Ovary (tissue), 9 donors: ENCODE measurements around the gene MPHOSPH6. TPM values are rescaled to one million over a fixed set of nuclear protein-coding genes. Genes with fewer than 3 reads are reported as not detected.
"Not testable (repeated sequence)": the region's sequence is repeated elsewhere in the genome, so short reads cannot be mapped to it uniquely, and the experiment has no call there.

Experiments used
- DNase-seq, 5 donors: peaks; one replicate each; pipeline ENCODE4 v3.0.0-alpha.2; 2019 to 2020
- H3K27ac ChIP-seq, 2 donors: fragments of 200-600 bp; one replicate each; pipeline versions ENCODE4 v1.5.1 to v1.8.0; 2019 to 2022
- H3K27me3 ChIP-seq: fragments of 200-600 bp; one replicate; pipeline ENCODE4 v1.8.0; 2022
- H3K36me3 ChIP-seq: fragments of 200-600 bp; sonication (generic); one replicate; pipeline ENCODE4 v1.5.1; 2019
- H3K4me1 ChIP-seq: one replicate; pipeline ENCODE4 v1.8.1; 2013; ENCODE audit warnings: mild to moderate bottlenecking, moderate library complexity; ENCODE audit not compliant: insufficient read depth
- H3K4me3 ChIP-seq: fragments of 200-600 bp; sonication (generic); one replicate; pipeline ENCODE4 v1.5.1; 2017
- H3K9me3 ChIP-seq, 2 donors: fragments of 200-600 bp in 1 of 2; sonication (generic) in 1 of 2; one replicate each; pipeline versions ENCODE4 v1.5.1 to v1.8.1; 2013 to 2019; ENCODE audit warnings: mild to moderate bottlenecking in 1 of 2, moderate library complexity in 1 of 2
- CTCF ChIP-seq, 3 donors: fragments of 450-650 bp in 2 of 3; fragments of 200-600 bp in 1 of 3; IDR thresholded peaks; one replicate each; pipeline versions ENCODE4 v1.5.1 to v1.8.0; 2016 to 2022; ENCODE audit warnings: antibody characterized with exemption in 3 of 3, mild to moderate bottlenecking in 1 of 3
- EP300 ChIP-seq: sonication (generic); formaldehyde crosslinking; IDR thresholded peaks from one replicate; pipeline ENCODE4 v1.6.1; 2017; ENCODE audit warnings: antibody characterized with exemption
- POLR2A ChIP-seq: fragments of 450-650 bp; IDR thresholded peaks from one replicate; pipeline ENCODE4 v1.6.1; 2017; ENCODE audit warnings: antibody characterized with exemption, mild to moderate bottlenecking, moderate library complexity
- WGBS, 3 donors: extraction: QIAGEN DNeasy Blood & Tissue Kit in 1 of 3; methylation state at CpG; one replicate each; pipeline versions ENCODE4 v1.1.5 to v1.1.7; 2013 to 2017; 5-methylcytosine and 5-hydroxymethylcytosine counted together
- intact Hi-C, 4 donors: fragments of 100-400 bp; cut with DNase I; formaldehyde crosslinking; loops; one replicate each; pipeline versions ENCODE4 v1.11.0 to v1.15.1; 2022 to 2023
- polyA plus RNA-seq, 2 donors: library from polyadenylated mRNA; stranded (reverse); fragments of 200-250 nt in 1 of 2; fragments of 350-450 nt in 1 of 2; fragmentation: Illumina TruSeq in 1 of 2; extraction: RNeasy Lipid Tissue Mini Kit (QIAGEN cat#74804) in 1 of 2; gene quantifications; one replicate each; pipeline ENCODE4 v1.2.3, GENCODE V29; 2013 to 2014
- total RNA-seq, 7 donors: library from RNA; depleted of rRNA in 2 of 7; stranded (reverse); fragments of >200 nt in 2 of 7; fragmentation: NEBNext Ultra II Directional in 3 of 7; extraction: Animal tissue kit (Norgen Biotek cat#: 25700) in 3 of 7; gene quantifications; one replicate each; pipeline versions ENCODE4 v1.1.0 to v1.2.4, GENCODE V29; 2016 to 2023
- donor health status: DM: no; HTN: no; CAD: no; lungs with moderate emphysema.
- donor health status: DM: no; HTN: no; CAD: no.
- donor health status: Bipolar disorder and iron deficiency.
- donor health status: DM: yes; HTN: yes; CAD: no.
- donor health status: DM: no; HTN: no; CAD: no.
- donor health status: DM: yes; HTN: yes; CAD: no.

The MPHOSPH6 gene
- total and polyA plus RNA-seq, 9 donors: 7.1 to 41.3 (median 14.4) TPM

GRCh38 chr16:82149536-82149935 is 20.5 kb downstream of the MPHOSPH6 start:
- WGBS, 3 donors: 78 to 94% (median 81%) methylated on average over 2 of the region's 2 CpGs
- H3K4me3 ChIP-seq: no peak overlapping the region
- no peak for DNase-seq
- H3K36me3 ChIP-seq: no peaks in the 10 kb centered on the region
- H3K9me3 ChIP-seq: no peaks in the 10 kb centered on the region
- H3K27me3 ChIP-seq: no peaks in the 10 kb centered on the region
- intact Hi-C loops: no loop called here
- no peak overlapping the region for H3K27ac ChIP-seq
- no peaks in the 10 kb centered on the region for H3K4me1 ChIP-seq
- no peak for TF ChIP-seq CTCF (IDR thresholded peaks at IDR 0.05)
- no peak for TF ChIP-seq EP300
- TF ChIP-seq POLR2A: no peak

GRCh38 chr16:82147546-82147945 is 22.5 kb downstream of the MPHOSPH6 start:
- WGBS, 3 donors: 73 to 98% (median 88%) methylated on average over 5 of the region's 5 CpGs
- intact Hi-C loops: no loop called here
- H3K9me3 ChIP-seq: no peaks in the 10 kb centered on the region
- H3K27me3 ChIP-seq: no peaks in the 10 kb centered on the region
- DNase-seq: no peak
- no peak overlapping the region for H3K4me3 ChIP-seq
- H3K27ac ChIP-seq: no peak overlapping the region
- no peaks in the 10 kb centered on the region for H3K36me3 ChIP-seq
- TF ChIP-seq EP300: no peak
- no peak for TF ChIP-seq CTCF (IDR thresholded peaks at IDR 0.05)
- no peak for TF ChIP-seq POLR2A
- no peaks in the 10 kb centered on the region for H3K4me1 ChIP-seq

GRCh38 chr16:82146957-82147356 is 23.1 kb downstream of the MPHOSPH6 start:
- WGBS, 3 donors: 80 to 91% (median 87%) methylated on average over 5 of the region's 5 CpGs
- no peaks in the 10 kb centered on the region for H3K4me1 ChIP-seq
- H3K27me3 ChIP-seq: no peaks in the 10 kb centered on the region
- no peak overlapping the region for H3K4me3 ChIP-seq
- no peak for DNase-seq
- TF ChIP-seq CTCF (IDR thresholded peaks at IDR 0.05) (no peak), EP300 (no peak), POLR2A (no peak)
- no peaks in the 10 kb centered on the region for H3K9me3 ChIP-seq
- H3K36me3 ChIP-seq: no peaks in the 10 kb centered on the region
- no peak overlapping the region for H3K27ac ChIP-seq
- intact Hi-C loops: no loop called here

GRCh38 chr16:82146556-82146955 is 23.5 kb downstream of the MPHOSPH6 start:
- intact Hi-C loops: no loop called here
- no peaks in the 10 kb centered on the region for H3K36me3 ChIP-seq
- no peaks in the 10 kb centered on the region for H3K27me3 ChIP-seq
- no peak overlapping the region for H3K27ac ChIP-seq
- no peak for DNase-seq
- WGBS, 3 donors: 67 to 86% (median 69%) methylated on average over 3 of the region's 3 CpGs
- H3K4me1 ChIP-seq: no peaks in the 10 kb centered on the region
- no peak overlapping the region for H3K4me3 ChIP-seq
- no peak for TF ChIP-seq EP300
- no peak for TF ChIP-seq CTCF (IDR thresholded peaks at IDR 0.05)
- TF ChIP-seq POLR2A: no peak
- H3K9me3 ChIP-seq: no peaks in the 10 kb centered on the region

- DNase-seq, H3K4me3 ChIP-seq, H3K27ac ChIP-seq, intact Hi-C loops, H3K36me3 ChIP-seq, H3K9me3 ChIP-seq, H3K27me3 ChIP-seq, H3K4me1 ChIP-seq: not testable (repeated sequence)
- 76 to 79% (median 76%) methylated on average over 19 of the region's 19 CpGs for WGBS, 3 donors
Observed at GRCh38 chr16:82139286-82139571, 30.8 kb downstream of the MPHOSPH6 start.
